ENCODE data around the gene KDM6A. TPM values are rescaled to one million over a fixed set of nuclear protein-coding genes. Genes with fewer than 3 reads are reported as not detected.
"Not testable (repeated sequence)": the region's sequence is repeated elsewhere in the genome, so short reads cannot be mapped to it uniquely, and the experiment has no call there.

Gene KDM6A
- total and polyA plus RNA-seq, 9 donors, result 10.7 to 24.3 (median 13.9) TPM

GRCh38 chrX:44999237-44999636 lies 126.2 kb downstream of the KDM6A start:
- 96% methylated on average over 8 of the region's 8 CpGs for WGBS (ENCODE audit: insufficient coverage)
- not testable (repeated sequence) for H3K4me1 ChIP-seq (ENCODE audit: control insufficient read depth, insufficient read depth, low read length); H3K4me3 ChIP-seq (ENCODE audit: low read length); H3K27ac ChIP-seq (ENCODE audit: low read length); DNase-seq; H3K36me3 ChIP-seq (ENCODE audit: control insufficient read depth, insufficient read depth, low read length); H3K27me3 ChIP-seq (ENCODE audit: control insufficient read depth, insufficient read depth, low read length); H3K9me3 ChIP-seq (replicated peaks; ENCODE audit: control insufficient read depth, low read depth, low read length)

- H3K4me3 ChIP-seq (ENCODE audit: low read length); H3K9me3 ChIP-seq (replicated peaks; ENCODE audit: control insufficient read depth, low read depth, low read length); H3K4me1 ChIP-seq (ENCODE audit: control insufficient read depth, insufficient read depth, low read length); H3K27me3 ChIP-seq (ENCODE audit: control insufficient read depth, insufficient read depth, low read length); H3K36me3 ChIP-seq (ENCODE audit: control insufficient read depth, insufficient read depth, low read length); H3K27ac ChIP-seq (ENCODE audit: low read length); DNase-seq: not testable (repeated sequence)
- no CpG with 5 or more reads among the region's 3 CpGs for WGBS (ENCODE audit: insufficient coverage)
Measured at GRCh38 chrX:44999872-45000271, 126.9 kb downstream of the KDM6A start.

GRCh38 chrX:45001048-45001447 lies 128.1 kb downstream of the KDM6A start:
- DNase-seq, result no peak
- H3K36me3 ChIP-seq (ENCODE audit: control insufficient read depth, insufficient read depth, low read length), result no peaks in the 10 kb centered on the region
- H3K27ac ChIP-seq (ENCODE audit: low read length), result no peak overlapping the region
- H3K4me1 ChIP-seq (ENCODE audit: control insufficient read depth, insufficient read depth, low read length), result no peaks in the 10 kb centered on the region
- H3K27me3 ChIP-seq (ENCODE audit: control insufficient read depth, insufficient read depth, low read length), result no peaks in the 10 kb centered on the region
- peaks cover 12% of the 10 kb centered on the region for H3K9me3 ChIP-seq (replicated peaks; ENCODE audit: control insufficient read depth, low read depth, low read length)
- WGBS (ENCODE audit: insufficient coverage), result 35% methylated on average over 2 of the region's 4 CpGs
- H3K4me3 ChIP-seq (ENCODE audit: low read length), result no peak overlapping the region

GRCh38 chrX:45003085-45003484 lies 130.1 kb downstream of the KDM6A start:
- Histone ChIP-seq H3K27ac (ENCODE audit: low read length) (no peak overlapping the region), H3K9me3 (replicated peaks; ENCODE audit: control insufficient read depth, low read depth, low read length) (peaks cover 26% of the 10 kb centered on the region), H3K4me1 (ENCODE audit: control insufficient read depth, insufficient read depth, low read length) (no peaks in the 10 kb centered on the region), H3K4me3 (ENCODE audit: low read length) (no peak overlapping the region), H3K36me3 (ENCODE audit: control insufficient read depth, insufficient read depth, low read length) (no peaks in the 10 kb centered on the region), H3K27me3 (ENCODE audit: control insufficient read depth, insufficient read depth, low read length) (no peaks in the 10 kb centered on the region)
- no peak for DNase-seq
- WGBS (ENCODE audit: insufficient coverage), result no CpG with 5 or more reads among the region's 4 CpGs

- Histone ChIP-seq H3K9me3 (replicated peaks; ENCODE audit: control insufficient read depth, low read depth, low read length) (peaks cover 26% of the 10 kb centered on the region), H3K4me3 (ENCODE audit: low read length) (no peak overlapping the region), H3K27me3 (ENCODE audit: control insufficient read depth, insufficient read depth, low read length) (no peaks in the 10 kb centered on the region), H3K36me3 (ENCODE audit: control insufficient read depth, insufficient read depth, low read length) (no peaks in the 10 kb centered on the region), H3K27ac (ENCODE audit: low read length) (no peak overlapping the region), H3K4me1 (ENCODE audit: control insufficient read depth, insufficient read depth, low read length) (no peaks in the 10 kb centered on the region)
- WGBS (ENCODE audit: insufficient coverage), result 96% methylated on average over 5 of the region's 13 CpGs
- no peak for DNase-seq
Measured at GRCh38 chrX:45006002-45006800, 133.2 kb downstream of the KDM6A start.

GRCh38 chrX:45007598-45007997 lies 134.6 kb downstream of the KDM6A start:
- Histone ChIP-seq H3K4me1 (ENCODE audit: control insufficient read depth, insufficient read depth, low read length) (no peaks in the 10 kb centered on the region), H3K4me3 (ENCODE audit: low read length) (no peak overlapping the region), H3K36me3 (ENCODE audit: control insufficient read depth, insufficient read depth, low read length) (no peaks in the 10 kb centered on the region), H3K27ac (ENCODE audit: low read length) (no peak overlapping the region), H3K9me3 (replicated peaks; ENCODE audit: control insufficient read depth, low read depth, low read length) (peaks cover 26% of the 10 kb centered on the region), H3K27me3 (ENCODE audit: control insufficient read depth, insufficient read depth, low read length) (no peaks in the 10 kb centered on the region)
- DNase-seq, result no peak
- 80% methylated on average over 1 of the region's 3 CpGs for WGBS (ENCODE audit: insufficient coverage)

- Histone ChIP-seq H3K36me3 (ENCODE audit: control insufficient read depth, insufficient read depth, low read length) (no peaks in the 10 kb centered on the region), H3K9me3 (replicated peaks; ENCODE audit: control insufficient read depth, low read depth, low read length) (peaks cover 23% of the 10 kb centered on the region), H3K27ac (ENCODE audit: low read length) (no peak overlapping the region), H3K4me3 (ENCODE audit: low read length) (no peak overlapping the region), H3K27me3 (ENCODE audit: control insufficient read depth, insufficient read depth, low read length) (no peaks in the 10 kb centered on the region), H3K4me1 (ENCODE audit: control insufficient read depth, insufficient read depth, low read length) (no peaks in the 10 kb centered on the region)
- 60% methylated on average over 1 of the region's 3 CpGs for WGBS (ENCODE audit: insufficient coverage)
- no peak for DNase-seq
Measured at GRCh38 chrX:45009371-45010000, 136.5 kb downstream of the KDM6A start.

- Histone ChIP-seq H3K9me3 (replicated peaks; ENCODE audit: control insufficient read depth, low read depth, low read length) (peaks cover 13% of the 10 kb centered on the region), H3K4me3 (ENCODE audit: low read length) (no peak overlapping the region), H3K4me1 (ENCODE audit: control insufficient read depth, insufficient read depth, low read length) (no peaks in the 10 kb centered on the region), H3K27ac (ENCODE audit: low read length) (no peak overlapping the region), H3K27me3 (ENCODE audit: control insufficient read depth, insufficient read depth, low read length) (no peaks in the 10 kb centered on the region), H3K36me3 (ENCODE audit: control insufficient read depth, insufficient read depth, low read length) (no peaks in the 10 kb centered on the region)
- DNase-seq, result no peak
Measured at GRCh38 chrX:45011131-45011530, 138.1 kb downstream of the KDM6A start.

GRCh38 chrX:45011597-45011996 lies 138.6 kb downstream of the KDM6A start:
- peaks cover 8% of the 10 kb centered on the region for H3K9me3 ChIP-seq (replicated peaks; ENCODE audit: control insufficient read depth, low read depth, low read length)
- H3K4me3 ChIP-seq (ENCODE audit: low read length), result no peak overlapping the region
- H3K4me1 ChIP-seq (ENCODE audit: control insufficient read depth, insufficient read depth, low read length), result no peaks in the 10 kb centered on the region
- H3K36me3 ChIP-seq (ENCODE audit: control insufficient read depth, insufficient read depth, low read length), result no peaks in the 10 kb centered on the region
- DNase-seq, result no peak
- no peak overlapping the region for H3K27ac ChIP-seq (ENCODE audit: low read length)
- H3K27me3 ChIP-seq (ENCODE audit: control insufficient read depth, insufficient read depth, low read length), result no peaks in the 10 kb centered on the region
- WGBS (ENCODE audit: insufficient coverage), result no CpG with 5 or more reads among the region's 1 CpG

GRCh38 chrX:45017946-45018345 lies 145.0 kb downstream of the KDM6A start:
- DNase-seq, result no peak
- no peaks in the 10 kb centered on the region for H3K4me1 ChIP-seq (ENCODE audit: control insufficient read depth, insufficient read depth, low read length)
- WGBS (ENCODE audit: insufficient coverage), result no CpG with 5 or more reads among the region's 3 CpGs
- no peaks in the 10 kb centered on the region for H3K9me3 ChIP-seq (replicated peaks; ENCODE audit: control insufficient read depth, low read depth, low read length)
- no peak overlapping the region for H3K4me3 ChIP-seq (ENCODE audit: low read length)
- H3K27ac ChIP-seq (ENCODE audit: low read length), result no peak overlapping the region
- H3K36me3 ChIP-seq (ENCODE audit: control insufficient read depth, insufficient read depth, low read length), result no peaks in the 10 kb centered on the region
- H3K27me3 ChIP-seq (ENCODE audit: control insufficient read depth, insufficient read depth, low read length), result no peaks in the 10 kb centered on the region
